KOPT-K1 (cell line): ENCODE results near the gene NAT10.

Experiments used
- H3K27ac ChIP-seq: fragments of 200-600 bp; sonication (generic); 2 replicates; pipeline ENCODE4 v1.5.1; 2016; ENCODE audit warnings: antibody characterized with exemption, mild to moderate bottlenecking, low read depth, low read length; ENCODE audit not compliant: poor library complexity, severe bottlenecking
- H3K36me3 ChIP-seq: fragments of 200-600 bp; sonication (generic); 2 replicates; pipeline ENCODE4 v1.5.1; 2017; ENCODE audit warnings: antibody characterized with exemption, mild to moderate bottlenecking, low read length, moderate library complexity; ENCODE audit not compliant: insufficient read depth
- H3K9me3 ChIP-seq: fragments of 200-600 bp; sonication (generic); 2 replicates; pipeline ENCODE4 v1.5.1; 2017; ENCODE audit warnings: antibody characterized with exemption, low read length, mild to moderate bottlenecking; ENCODE audit not compliant: insufficient read depth, poor library complexity, severe bottlenecking

NAT10 gene

DNA sequence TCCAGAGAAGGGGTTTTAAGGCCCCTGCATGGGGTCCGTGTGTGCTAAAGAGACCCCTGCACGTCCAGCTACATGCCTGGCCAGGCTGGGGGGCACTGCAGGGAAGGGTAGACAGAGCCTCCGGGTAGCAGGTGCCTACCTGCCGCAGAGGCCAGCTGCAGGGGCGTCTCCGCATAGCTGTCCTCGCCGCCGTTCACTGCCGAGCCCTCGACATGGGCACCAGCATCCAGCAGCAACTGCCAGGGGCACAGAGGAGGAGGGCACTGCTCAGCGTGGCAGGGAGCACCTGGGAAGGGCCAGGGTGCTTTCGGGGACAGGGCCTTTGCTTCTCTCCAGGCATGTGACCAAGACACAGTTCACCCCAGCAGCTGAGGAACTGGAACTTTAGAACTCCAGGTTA, 59.7 kb downstream of the NAT10 start:
- Histone ChIP-seq H3K9me3 (no peaks in the 10 kb centered on the region), H3K36me3 (no peaks in the 10 kb centered on the region), H3K27ac (no peak overlapping the region)

GRCh38 chr11:34165786-34166555, 60.5 kb downstream of the NAT10 start:
- no peak overlapping the region for H3K27ac ChIP-seq
- no peaks in the 10 kb centered on the region for H3K36me3 ChIP-seq
- H3K9me3 ChIP-seq: no peaks in the 10 kb centered on the region

- Histone ChIP-seq H3K27ac (no peak overlapping the region), H3K9me3 (no peaks in the 10 kb centered on the region), H3K36me3 (no peaks in the 10 kb centered on the region)
Measured at GRCh38 chr11:34166806-34167740, 61.6 kb downstream of the NAT10 start.

GRCh38 chr11:34167961-34168360, 62.5 kb downstream of the NAT10 start:
- H3K27ac ChIP-seq: no peak overlapping the region
- no peaks in the 10 kb centered on the region for H3K9me3 ChIP-seq
- no peaks in the 10 kb centered on the region for H3K36me3 ChIP-seq

GRCh38 chr11:34168642-34169420, 63.4 kb downstream of the NAT10 start:
- H3K9me3 ChIP-seq: no peaks in the 10 kb centered on the region
- no peaks in the 10 kb centered on the region for H3K36me3 ChIP-seq
- H3K27ac ChIP-seq: no peak overlapping the region

DNA sequence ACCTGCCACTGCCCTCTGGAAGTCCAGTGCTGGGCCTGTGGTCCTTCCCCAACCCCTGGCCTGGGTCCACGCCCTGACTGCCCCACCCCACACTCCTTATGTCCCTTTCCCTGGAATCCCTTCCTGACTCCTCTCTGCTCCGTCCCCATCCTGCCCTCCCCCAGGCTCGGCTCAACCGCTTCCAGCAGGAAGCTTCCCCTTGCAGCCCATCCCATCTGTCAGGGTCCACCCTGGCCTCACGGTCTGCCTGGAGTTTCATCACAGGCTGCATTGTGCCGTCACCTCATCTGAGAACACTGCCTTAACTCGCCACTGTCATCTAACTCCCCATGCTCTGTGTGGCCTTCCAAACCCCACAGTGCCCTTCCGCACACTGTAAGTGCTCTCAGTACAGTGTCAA, 64.3 kb downstream of the NAT10 start:
- Histone ChIP-seq H3K27ac (no peak overlapping the region), H3K9me3 (no peaks in the 10 kb centered on the region), H3K36me3 (no peaks in the 10 kb centered on the region)

DNA sequence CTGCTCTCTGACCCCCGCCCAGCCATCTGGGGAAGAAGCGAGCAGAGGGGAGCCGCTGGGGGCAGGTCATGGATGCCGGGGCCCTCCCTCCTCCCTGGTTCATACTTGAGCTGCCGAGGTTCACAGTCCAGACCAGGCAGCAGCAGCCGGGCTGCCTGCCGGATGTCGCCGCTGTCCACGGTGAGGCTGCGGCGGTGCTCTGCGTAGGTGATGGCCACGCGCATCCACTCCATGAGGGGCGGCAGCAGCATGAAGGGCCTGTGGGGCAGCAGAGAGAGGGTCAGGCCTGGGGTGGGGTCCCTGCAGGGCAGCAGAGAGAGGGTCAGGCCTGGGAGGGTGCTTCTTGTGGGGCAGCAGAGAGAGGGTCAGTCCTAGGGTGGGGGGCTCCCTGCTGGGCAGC, 67.6 kb downstream of the NAT10 start:
- H3K27ac ChIP-seq: no peak overlapping the region
- no peaks in the 10 kb centered on the region for H3K36me3 ChIP-seq
- H3K9me3 ChIP-seq: no peaks in the 10 kb centered on the region

DNA sequence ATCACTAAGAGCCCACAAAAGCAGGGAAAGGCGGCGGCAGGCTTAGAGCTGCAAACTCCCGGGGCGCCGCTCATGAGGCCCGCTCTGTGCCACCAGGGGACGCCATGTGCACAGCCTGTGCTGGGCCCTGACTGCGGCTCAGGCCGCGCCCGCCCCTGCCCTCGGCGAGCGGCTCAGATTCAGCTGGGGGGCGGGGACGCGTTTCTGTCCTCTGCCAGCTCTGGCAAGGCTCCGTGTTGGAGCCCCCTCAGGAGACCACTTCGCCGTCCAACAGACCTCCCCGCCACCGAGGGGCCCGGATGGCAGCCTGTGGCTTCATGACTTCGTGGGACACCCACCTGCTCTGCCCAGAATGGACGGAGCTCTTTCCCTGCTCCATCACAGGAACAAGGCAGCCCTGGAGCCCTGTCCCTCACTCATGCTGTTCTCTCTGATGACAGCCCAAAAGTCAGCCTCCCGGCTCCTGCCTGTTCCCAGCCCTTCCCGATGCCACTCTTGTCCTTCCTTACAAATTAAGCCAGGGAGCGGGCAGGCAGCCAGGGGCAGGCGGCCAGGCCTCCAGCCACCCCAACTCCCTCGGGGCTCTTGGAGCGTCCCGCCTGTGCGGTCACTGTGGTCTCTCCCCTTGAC, 69.1 kb downstream of the NAT10 start:
- Histone ChIP-seq H3K9me3 (no peaks in the 10 kb centered on the region), H3K27ac (no peak overlapping the region), H3K36me3 (no peaks in the 10 kb centered on the region)

- Histone ChIP-seq H3K36me3 (no peaks in the 10 kb centered on the region), H3K27ac (no peak overlapping the region), H3K9me3 (no peaks in the 10 kb centered on the region)
Measured at GRCh38 chr11:34175284-34176019, 70.0 kb downstream of the NAT10 start.

GRCh38 chr11:34176751-34177209, 71.4 kb downstream of the NAT10 start:
- no peaks in the 10 kb centered on the region for H3K36me3 ChIP-seq
- H3K9me3 ChIP-seq: no peaks in the 10 kb centered on the region
- H3K27ac ChIP-seq: no peak overlapping the region

DNA sequence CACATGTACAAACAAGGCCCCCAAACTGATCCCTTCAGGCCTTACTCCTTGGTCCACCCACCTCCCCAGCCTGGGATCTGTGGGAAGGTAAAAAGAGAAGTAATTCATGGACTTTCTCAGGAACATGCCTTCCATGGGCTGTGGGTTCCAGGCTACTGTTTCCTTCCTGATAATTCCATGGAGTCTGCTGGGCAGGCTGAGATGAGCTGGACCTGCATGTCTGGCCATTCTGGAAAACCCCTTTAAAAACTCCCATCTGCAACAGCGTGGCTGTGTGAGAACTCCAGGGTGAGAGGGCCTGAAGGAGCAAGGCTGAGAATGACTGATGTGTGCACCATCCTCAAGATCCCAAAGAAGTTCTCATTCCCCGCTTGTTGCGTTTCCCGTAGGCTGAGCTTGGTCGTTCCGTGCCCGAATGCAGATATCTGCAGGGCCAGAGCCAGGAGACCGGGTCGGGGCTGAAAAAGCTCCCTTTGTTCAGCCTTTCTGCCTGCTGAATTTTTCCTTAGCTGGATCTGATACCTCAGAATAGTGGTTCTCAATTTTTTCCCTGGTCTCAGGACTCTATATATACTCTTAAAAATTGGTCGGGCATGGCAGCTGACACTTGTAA, 72.9 kb downstream of the NAT10 start:
- Histone ChIP-seq H3K9me3 (no peaks in the 10 kb centered on the region), H3K36me3 (no peaks in the 10 kb centered on the region), H3K27ac (no peak overlapping the region)

DNA sequence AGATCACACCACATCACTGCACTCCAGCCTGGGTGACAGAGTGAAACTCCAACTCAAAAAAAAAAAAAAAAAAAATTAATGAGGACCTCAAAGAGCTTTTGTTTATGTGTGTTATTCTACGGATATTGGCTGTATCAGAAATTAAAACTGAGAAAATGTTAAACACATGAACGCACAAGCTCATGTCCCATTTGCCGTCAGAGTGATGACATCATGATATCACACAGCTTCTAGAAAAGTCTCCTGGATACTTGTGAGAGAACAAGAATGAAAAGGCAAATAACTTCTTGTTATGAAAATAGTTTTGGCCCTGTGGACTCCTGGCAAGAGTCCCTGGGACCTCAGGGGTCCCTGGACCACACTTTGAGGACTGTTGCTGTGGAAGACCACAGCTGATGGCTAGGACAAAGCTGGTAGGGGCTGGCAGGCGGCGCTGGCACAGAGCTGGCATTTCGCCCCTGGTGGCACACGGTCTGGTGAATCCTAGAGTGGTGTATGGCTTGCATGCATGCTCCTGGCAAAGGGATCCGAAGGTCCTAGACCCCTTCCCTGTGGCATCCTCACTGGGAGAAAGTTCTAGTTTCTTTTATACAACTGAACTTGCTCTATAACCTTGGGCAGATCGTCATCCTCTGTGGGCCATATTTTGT, 73.7 kb downstream of the NAT10 start:
- Histone ChIP-seq H3K27ac (no peak overlapping the region), H3K9me3 (no peaks in the 10 kb centered on the region), H3K36me3 (no peaks in the 10 kb centered on the region)

DNA sequence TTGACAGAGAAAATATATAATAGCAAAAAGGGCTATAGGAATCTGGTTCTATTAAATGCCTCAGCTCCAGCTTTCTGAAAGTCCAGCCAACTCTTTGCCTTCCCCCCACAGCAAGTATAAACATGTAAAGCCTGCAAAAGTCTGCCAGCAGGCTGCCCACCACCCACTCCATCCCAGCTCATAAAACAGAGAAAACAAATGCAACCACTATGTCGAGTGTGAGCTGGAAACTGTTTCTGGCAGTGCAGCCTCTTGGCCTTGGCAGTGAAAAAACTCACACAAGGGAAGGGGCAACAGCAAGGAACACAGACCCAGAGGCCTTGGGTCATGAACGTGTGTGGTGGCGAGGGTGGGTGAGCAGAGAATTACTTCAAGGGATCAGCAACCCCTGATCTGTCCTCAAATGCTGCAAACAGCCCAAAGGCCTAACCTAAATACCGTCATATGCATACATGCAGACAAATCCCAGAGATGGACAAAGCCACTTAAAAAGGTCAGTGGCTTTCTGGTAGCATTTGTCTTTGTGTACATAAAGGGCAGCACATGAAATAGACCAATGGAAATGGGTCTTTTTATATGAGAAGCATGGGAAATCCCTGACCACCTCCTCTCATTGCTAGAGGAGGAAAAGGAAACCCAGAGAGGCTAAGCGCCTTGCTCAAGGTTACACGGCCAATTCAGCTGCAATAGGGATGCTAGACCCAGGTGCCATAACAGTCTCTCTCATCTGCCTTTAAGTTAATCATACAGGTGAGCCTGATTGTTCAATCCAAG, 74.8 kb downstream of the NAT10 start:
- H3K36me3 ChIP-seq: no peaks in the 10 kb centered on the region
- no peak overlapping the region for H3K27ac ChIP-seq
- no peaks in the 10 kb centered on the region for H3K9me3 ChIP-seq
